ENCODE measurements around the gene SKOR2. TPM values are rescaled to one million over a fixed set of nuclear protein-coding genes. Genes with fewer than 3 reads are reported as not detected.

The SKOR2 gene
- total and polyA plus RNA-seq, 2 of the 13 experiments (the other 11 are each of a cell fraction or from before 2014, with no cell fraction given) = not detected

- TF ChIP-seq, protein P1, sequence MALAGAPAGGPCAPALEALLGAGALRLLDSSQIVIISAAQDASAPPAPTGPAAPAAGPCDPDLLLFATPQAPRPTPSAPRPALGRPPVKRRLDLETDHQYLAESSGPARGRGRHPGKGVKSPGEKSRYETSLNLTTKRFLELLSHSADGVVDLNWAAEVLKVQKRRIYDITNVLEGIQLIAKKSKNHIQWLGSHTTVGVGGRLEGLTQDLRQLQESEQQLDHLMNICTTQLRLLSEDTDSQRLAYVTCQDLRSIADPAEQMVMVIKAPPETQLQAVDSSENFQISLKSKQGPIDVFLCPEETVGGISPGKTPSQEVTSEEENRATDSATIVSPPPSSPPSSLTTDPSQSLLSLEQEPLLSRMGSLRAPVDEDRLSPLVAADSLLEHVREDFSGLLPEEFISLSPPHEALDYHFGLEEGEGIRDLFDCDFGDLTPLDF (CRISPR knock-in tag; IDR thresholded peaks at IDR 0.05) = no peak
- TF ChIP-seq KLF11 (CRISPR knock-in tag; IDR thresholded peaks at IDR 0.05) = no peak
- TF ChIP-seq ZNF260 (CRISPR knock-in tag; IDR thresholded peaks at IDR 0.05; ENCODE audit: borderline replicate concordance, low read depth) = no peak
Measured at GRCh38 chr18:47249314-47249981, 2.0 kb downstream of the SKOR2 start (continued).

DNA sequence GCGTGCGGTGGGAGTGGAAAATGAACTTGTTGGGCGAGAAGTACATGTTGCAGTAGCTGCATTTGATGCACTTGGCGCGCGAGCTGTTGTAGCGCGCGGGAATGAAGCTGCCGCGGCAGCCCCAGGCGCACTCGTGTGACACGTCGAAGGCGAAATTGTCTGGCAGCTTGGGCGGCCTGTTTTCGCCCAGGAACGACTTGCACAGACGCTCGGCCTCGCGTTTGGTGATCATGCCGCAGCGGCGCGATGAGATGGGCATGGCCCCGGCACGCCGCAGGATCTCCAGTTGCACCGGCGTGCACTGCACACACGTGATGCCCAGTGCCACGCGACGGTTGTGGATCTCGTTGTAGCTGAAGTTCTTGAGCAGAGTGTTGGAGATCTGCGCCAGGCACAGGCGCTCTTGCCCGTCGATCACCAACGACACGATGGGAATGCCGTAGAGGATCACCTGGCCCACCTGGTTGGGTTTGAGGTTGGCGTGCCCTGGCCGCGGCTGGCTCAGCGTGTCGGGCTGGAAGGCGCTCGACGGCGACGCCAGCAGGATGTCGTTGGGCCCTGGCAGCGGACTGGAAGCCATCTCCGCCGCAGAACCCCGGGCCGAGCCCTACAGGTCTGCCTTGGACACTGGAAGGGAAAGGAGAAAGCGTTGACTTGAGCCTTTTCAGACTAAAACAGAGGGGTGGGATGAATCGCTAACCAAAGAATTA, 2.7 kb downstream of the SKOR2 start:
- BruUV-seq (replicated peaks) = no TSS peak
- Histone ChIP-seq H3K27ac (ENCODE audit: extremely low read length, insufficient read depth, low read length) (no peak overlapping the region), H3K9me3 (ENCODE audit: low read length) (no peaks in the 10 kb centered on the region), H3K4me1 (ENCODE audit: insufficient read depth, low read length) (no peaks in the 10 kb centered on the region), H3K79me2 (ENCODE audit: insufficient read depth, low read length) (no peaks in the 10 kb centered on the region), H3K9ac (ENCODE audit: insufficient read depth, low read depth, low read length) (no peak overlapping the region), H4K20me1 (ENCODE audit: insufficient read depth, low read length) (no peaks in the 10 kb centered on the region), H2AFZ (ENCODE audit: low read length) (no peak overlapping the region), H3K36me3 (replicated peaks in 1 of 2; ENCODE audit: control insufficient read depth in 1 of 2, insufficient read depth in 2 of 2, low read length in 2 of 2) (no peaks in the 10 kb centered on the region), H3K4me3 (replicated peaks in 1 of 3; ENCODE audit: insufficient read depth in 1 of 3, low read depth in 2 of 3, low read length in 3 of 3) (no peak overlapping the region), H3K27me3 (ENCODE audit: control insufficient read depth in 1 of 2, insufficient read depth in 2 of 2, low read length in 2 of 2) (peaks cover 0 to 19% of the 10 kb centered on the region in 2 experiments; a peak in 3 of 5 replicates), H3K4me2 (ENCODE audit: low read depth, low read length) (no peak overlapping the region)
- FAIRE-seq (no peak), DNase-seq (ENCODE audit: low spot score) (no peak), ATAC-seq (no peak)
- WGBS (ENCODE audit: low lambda C conversion rate) = 84% methylated on average over 52 of the region's 62 CpGs
- POLR2A ChIA-PET = no interaction called here
- CTCF ChIA-PET (ENCODE audit: low intra/inter-chr PET ratio, low total read pairs) = no interaction called here
- in situ Hi-C loops (cut with HindIII; ENCODE audit: extremely low pct_ligation_motif_present, low pct_unique_long_range_greater_than_20kb) = no loop called here
- intact Hi-C loops (cut with micrococcal nuclease; ENCODE audit: unreplicated experiment) = no loop called here
- TF ChIP-seq ZMYM2 (CRISPR knock-in tag; IDR thresholded peaks at IDR 0.05) = no peak
- TF ChIP-seq ZNF296 (CRISPR knock-in tag; conservative IDR thresholded peaks at IDR 0.05) = no peak
- TF ChIP-seq NFE2L2 (IDR thresholded peaks at IDR 0.05; ENCODE audit: low read length) = no peak
- no peak for TF ChIP-seq ZNF101 (CRISPR knock-in tag; IDR thresholded peaks at IDR 0.05; ENCODE audit: borderline replicate concordance, low read depth)

Measured in HepG2 (cell line).